Measurements from ENCODE around the gene RNU6-8.

The RNU6-8 gene

GRCh38 chr14:32203928-32204357, 874 bp upstream of the RNU6-8 start:
- peak; percentile 75 for DNase-seq

GRCh38 chr14:32202491-32202997, 525 bp downstream of the RNU6-8 start:
- peak; percentile 72 for DNase-seq

GRCh38 chr14:32201816-32202490, 1.1 kb downstream of the RNU6-8 start, which contains the start of gene RNU6-7:
RNU6-7 (plus strand) TSS chr14:32202045.
- DNase-seq: peak; percentile 78

DNA sequence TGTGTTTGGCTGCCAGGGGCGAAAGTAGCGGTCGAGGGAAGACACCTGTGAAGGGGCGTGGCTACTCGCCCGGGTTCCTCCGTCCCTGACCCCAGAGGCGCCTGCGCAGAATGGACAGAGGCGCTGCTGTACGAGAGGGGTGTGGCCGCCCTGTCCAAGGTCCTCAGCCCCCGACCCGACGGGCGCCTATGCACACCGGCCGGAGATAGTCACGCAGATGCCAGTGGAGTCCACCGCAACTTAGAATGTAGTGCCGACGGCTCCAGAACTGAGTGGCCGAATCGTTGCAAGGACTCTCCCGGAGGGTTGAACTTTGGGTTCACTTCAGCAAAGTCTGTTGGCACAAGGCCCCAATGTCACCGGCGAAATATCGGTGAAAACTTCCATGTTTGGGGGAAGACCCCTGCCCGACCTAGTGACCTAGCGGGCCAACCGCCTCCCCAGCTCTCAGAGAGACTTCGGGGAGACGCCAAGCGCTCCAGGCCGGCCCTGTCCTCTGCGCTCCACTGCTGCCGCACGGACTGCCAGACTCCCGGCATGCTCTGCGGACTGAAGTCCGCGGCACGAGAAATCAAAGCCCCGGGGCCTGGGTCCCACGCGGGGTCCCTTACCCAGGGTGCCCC, 1.8 kb downstream of the RNU6-8 start:
- peak; percentile 95 for DNase-seq

GRCh38 chr14:32200368-32201192, 2.5 kb downstream of the RNU6-8 start:
- no peak for DNase-seq

- no peak for DNase-seq
Observed at GRCh38 chr14:32197919-32198318, 5.2 kb downstream of the RNU6-8 start.

DNA sequence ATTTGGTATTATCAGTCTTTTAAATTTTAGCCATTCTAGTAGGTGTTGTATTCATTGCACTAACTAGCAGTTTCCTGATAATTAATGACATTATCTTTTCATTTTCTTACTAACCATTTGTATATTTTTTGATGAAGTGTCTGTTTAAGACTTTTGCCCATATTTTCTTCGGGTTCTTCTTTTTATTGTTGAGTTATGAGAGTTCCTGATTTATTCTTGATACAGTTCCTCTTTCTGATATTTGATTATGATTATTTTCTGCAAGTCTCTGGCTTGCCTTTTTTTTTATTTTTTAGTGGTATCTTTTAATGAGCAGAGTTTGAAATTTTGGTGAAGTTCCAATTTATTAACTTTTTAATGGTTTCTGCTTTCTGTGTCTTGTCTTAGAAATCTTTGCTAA, 7.4 kb downstream of the RNU6-8 start:
- no peak for DNase-seq

DNA sequence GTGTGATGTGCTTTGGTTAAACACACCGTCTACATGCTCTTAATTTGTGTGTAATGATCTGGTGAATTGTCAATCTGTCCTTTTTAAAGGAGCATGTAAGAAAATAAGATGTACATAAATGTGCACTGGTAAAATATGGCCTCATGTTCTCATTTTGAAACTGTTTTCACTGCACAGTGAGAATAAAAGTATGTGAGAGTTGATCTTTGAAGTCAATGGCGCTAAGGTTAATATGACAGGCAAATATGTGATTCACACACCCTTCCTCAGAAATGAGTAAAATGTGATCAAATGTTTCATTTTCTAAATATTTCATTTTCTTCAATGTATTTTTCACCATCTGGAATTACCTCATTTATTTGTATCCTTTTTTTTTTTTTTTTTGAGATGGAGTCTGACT, 9.5 kb downstream of the RNU6-8 start:
- no peak for DNase-seq

- peak; percentile 11 for DNase-seq
Observed at GRCh38 chr14:32192712-32193373, 10.2 kb downstream of the RNU6-8 start.

- no peak for DNase-seq
Observed at GRCh38 chr14:32190673-32191072, 12.4 kb downstream of the RNU6-8 start.

DNA sequence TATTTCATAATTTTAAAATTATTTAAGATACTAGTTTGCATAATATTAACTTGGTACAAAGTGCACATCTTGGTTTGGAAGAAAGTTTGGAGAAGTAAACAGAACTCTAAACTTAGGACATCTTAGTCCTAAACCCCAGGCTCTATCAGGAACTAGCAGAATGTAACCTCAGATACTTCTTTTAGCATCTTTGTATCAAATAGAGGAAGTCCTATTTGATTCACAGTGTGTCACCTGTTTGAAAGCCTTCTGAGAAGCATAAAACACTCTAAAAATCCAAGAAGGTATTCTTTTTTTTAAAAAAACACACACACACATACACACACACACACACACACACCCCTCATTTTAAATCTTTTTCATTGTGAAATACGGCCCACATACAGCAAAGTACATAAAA, 13.3 kb downstream of the RNU6-8 start:
- DNase-seq: no peak

DNA sequence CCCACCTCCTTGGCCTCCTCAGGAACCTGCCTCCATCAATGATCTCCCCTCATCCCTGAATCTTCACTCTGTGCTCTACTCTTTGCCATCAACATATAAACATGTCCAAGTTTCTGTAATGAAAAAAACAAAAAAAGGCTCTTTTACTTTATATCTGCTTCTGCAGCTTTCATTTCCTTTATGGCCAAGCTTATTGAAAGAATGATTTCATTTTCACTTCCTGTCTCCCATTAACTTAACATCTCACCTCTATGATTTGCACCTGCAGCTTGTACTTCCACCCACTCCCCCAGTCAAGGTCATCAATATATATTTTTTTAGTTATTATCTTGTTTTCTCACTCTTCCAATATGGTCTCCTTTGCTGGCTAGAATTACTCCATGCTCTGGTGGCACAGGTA, 16.8 kb downstream of the RNU6-8 start:
- no peak for DNase-seq

DNA sequence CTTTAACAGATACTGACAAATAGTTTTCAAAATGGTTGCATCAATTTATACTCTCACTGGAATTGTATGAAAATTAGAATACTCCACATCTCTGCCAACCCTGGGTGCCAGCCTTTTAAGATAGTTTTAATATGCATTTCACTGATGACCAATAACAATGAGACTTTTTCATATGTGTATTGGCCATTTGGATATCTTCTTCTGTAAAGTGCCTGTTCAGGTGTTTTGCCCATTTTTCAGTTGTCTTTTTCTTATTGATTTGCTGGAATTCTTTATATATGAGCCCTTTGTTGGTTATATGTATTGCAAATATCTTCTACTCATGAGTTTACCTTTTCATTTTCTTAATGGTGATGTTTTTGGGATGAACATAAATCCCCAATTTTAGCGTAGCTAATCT, 18.0 kb downstream of the RNU6-8 start:
- no peak for DNase-seq

GRCh38 chr14:32183151-32184058, 19.7 kb downstream of the RNU6-8 start:
- no peak for DNase-seq

- DNase-seq: peak; percentile 65
Observed at GRCh38 chr14:32171469-32171868, 31.6 kb downstream of the RNU6-8 start.

- DNase-seq: no peak
Observed at GRCh38 chr14:32169191-32169590, 33.9 kb downstream of the RNU6-8 start.

DNA sequence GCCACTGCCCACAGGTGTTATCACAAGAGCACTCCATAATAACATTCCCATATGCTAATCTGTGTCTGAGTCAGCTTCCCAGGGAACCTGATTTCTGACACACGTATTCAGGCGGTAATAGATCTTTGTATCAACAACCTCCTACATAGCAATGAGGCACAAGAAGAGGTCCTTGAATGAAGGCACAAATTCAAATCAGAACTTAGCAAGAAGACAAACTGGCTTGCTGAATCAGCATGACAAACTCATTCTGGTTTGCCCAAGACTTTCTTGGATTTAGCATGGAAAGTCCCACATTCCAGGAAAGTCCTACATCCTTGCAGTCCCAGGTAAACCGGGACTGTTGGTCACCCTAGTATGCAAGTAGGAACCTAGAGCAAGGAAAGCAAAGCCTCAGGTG, 35.2 kb downstream of the RNU6-8 start:
- no peak for DNase-seq

GRCh38 chr14:32166924-32167323, 36.1 kb downstream of the RNU6-8 start:
- DNase-seq: no peak

DNA sequence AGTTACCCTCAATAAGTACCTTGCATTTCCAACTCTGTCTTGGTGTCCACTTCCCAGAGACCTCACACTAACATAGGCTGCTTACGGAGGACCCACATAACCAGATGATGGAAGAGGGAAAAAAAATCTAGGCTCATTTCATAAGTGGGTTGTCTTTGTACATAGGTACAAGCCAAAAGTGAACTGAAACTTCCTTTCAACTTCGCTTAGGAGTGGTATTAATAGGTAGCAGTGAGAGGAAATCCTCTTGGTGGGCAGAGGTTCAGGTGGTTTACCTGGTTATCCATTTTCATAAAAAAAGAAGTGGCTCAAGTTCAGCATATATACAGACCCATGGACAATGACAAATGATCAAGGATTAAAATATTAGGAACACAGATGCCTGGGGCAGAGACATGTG, 37.0 kb downstream of the RNU6-8 start:
- no peak for DNase-seq
